Measurements from ENCODE around the gene FAM117B. TPM values are rescaled to one million over a fixed set of nuclear protein-coding genes. Genes with fewer than 3 reads are reported as not detected.

The FAM117B gene
- total RNA-seq, 1 donor = 1.7 TPM

DNA sequence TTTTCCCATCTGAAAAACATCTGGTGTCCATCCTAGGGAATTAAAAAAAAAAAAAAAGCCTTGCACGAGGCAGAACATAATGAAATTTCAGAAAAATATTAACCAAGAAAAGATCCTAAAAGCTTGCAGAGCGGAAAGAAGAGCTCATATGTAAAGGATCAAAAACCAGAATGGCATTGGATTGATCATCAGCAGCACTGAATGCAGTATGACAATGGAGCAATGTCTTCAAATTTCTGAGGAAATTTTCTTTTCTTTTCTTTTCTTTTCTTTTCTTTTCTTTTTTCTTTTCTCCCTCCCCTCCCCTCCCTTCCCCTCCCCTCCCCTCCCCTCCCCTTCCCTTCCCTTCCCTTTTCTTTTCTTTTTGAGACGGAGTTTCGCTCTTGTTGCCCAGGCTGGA is 21.3 kb upstream of the FAM117B start:
- H3K4me3 ChIP-seq (ENCODE audit: low read depth, low read length) = no peak overlapping the region
- TF ChIP-seq, protein P1, sequence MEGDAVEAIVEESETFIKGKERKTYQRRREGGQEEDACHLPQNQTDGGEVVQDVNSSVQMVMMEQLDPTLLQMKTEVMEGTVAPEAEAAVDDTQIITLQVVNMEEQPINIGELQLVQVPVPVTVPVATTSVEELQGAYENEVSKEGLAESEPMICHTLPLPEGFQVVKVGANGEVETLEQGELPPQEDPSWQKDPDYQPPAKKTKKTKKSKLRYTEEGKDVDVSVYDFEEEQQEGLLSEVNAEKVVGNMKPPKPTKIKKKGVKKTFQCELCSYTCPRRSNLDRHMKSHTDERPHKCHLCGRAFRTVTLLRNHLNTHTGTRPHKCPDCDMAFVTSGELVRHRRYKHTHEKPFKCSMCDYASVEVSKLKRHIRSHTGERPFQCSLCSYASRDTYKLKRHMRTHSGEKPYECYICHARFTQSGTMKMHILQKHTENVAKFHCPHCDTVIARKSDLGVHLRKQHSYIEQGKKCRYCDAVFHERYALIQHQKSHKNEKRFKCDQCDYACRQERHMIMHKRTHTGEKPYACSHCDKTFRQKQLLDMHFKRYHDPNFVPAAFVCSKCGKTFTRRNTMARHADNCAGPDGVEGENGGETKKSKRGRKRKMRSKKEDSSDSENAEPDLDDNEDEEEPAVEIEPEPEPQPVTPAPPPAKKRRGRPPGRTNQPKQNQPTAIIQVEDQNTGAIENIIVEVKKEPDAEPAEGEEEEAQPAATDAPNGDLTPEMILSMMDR (IDR thresholded peaks at IDR 0.05; ENCODE audit: insufficient read depth, low read depth, low read length) = no peak
- DNase-seq (ENCODE audit: low read depth) = no peak

- no peak for DNase-seq (ENCODE audit: low read depth)
- TF ChIP-seq, protein P1 (IDR thresholded peaks at IDR 0.05; ENCODE audit: insufficient read depth, low read depth, low read length) = no peak
- H3K4me3 ChIP-seq (ENCODE audit: low read depth, low read length) = no peak overlapping the region
Observed at GRCh38 chr2:202624133-202624532, 10.6 kb upstream of the FAM117B start.

- TF ChIP-seq, protein P1 (IDR thresholded peaks at IDR 0.05; ENCODE audit: insufficient read depth, low read depth, low read length) = no peak
- DNase-seq (ENCODE audit: low read depth) = no peak
Observed at GRCh38 chr2:202627042-202627441, 7.7 kb upstream of the FAM117B start.

DNA sequence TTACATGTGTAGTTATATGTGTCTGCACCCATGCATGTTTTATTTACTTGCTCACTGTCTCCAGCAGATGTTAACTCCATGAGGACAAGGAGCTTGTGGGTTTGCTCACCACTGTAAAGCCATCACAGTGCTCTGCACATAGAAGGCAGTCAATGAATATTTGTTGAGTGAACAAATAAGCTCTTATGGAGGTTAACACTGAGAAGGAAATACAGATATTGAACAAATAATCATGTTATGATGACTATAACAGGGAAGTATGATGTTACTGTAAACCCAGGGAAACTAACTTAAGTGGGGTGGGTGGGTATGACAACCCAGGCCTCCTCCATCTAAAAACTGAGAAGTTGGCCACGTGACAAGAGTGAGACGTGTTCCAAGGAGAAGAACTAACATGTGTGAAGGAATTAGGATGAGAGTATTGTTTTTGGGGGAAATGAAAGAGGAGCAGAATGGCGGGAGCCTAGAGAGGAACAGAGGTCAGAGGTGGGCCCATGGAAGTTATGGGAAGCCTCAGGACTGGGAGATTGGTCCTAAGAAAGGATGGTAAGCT is 6.0 kb upstream of the FAM117B start:
- H3K4me3 ChIP-seq (ENCODE audit: low read depth, low read length) = no peak overlapping the region
- DNase-seq (ENCODE audit: low read depth) = no peak
- TF ChIP-seq, protein P1 (IDR thresholded peaks at IDR 0.05; ENCODE audit: insufficient read depth, low read depth, low read length) = no peak

More at GRCh38 chr2:202627042-202627441, 7.7 kb upstream of the FAM117B start:
- no peak overlapping the region for H3K4me3 ChIP-seq (ENCODE audit: low read depth, low read length)

DNA sequence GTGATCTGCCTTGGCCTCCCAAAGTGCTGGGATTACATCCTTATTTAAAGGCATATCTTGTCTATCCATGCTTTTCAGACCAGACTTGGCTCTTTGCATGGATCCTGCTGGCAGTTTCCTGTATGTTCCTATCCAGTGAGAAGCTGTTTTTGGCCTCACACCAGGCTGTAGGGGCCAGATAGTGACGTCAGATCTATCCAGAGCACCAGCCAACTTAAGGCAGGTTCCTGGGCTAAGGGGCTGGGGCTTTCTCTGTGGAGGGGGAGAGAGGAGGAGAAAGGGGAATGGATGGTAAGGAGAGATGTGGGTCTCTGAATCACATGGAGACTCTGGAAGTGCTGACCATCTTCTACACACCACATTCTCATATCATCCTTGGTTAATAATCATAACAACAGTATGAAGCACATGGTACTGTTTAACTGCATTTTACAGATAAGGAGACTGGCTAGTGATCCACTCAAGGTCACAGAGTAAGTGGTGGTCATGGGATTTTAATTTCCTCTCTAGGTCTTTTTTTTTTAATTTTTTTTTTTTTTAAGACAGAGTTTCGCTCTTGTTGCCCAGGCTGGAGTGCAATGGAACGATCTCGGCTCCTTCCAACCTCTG is 2.0 kb upstream of the FAM117B start:
- no peak overlapping the region for H3K4me3 ChIP-seq (ENCODE audit: low read depth, low read length)
- no peak for DNase-seq (ENCODE audit: low read depth)
- TF ChIP-seq, protein P1 (IDR thresholded peaks at IDR 0.05; ENCODE audit: insufficient read depth, low read depth, low read length) = no peak

- no peak for DNase-seq (ENCODE audit: low read depth)
- no peak overlapping the region for H3K4me3 ChIP-seq (ENCODE audit: low read depth, low read length)
- TF ChIP-seq, protein P1 (IDR thresholded peaks at IDR 0.05; ENCODE audit: insufficient read depth, low read depth, low read length) = no peak
Observed at GRCh38 chr2:202633470-202633869, 1.3 kb upstream of the FAM117B start.
